Measurements from ENCODE around the gene CTNND2.

DNA sequence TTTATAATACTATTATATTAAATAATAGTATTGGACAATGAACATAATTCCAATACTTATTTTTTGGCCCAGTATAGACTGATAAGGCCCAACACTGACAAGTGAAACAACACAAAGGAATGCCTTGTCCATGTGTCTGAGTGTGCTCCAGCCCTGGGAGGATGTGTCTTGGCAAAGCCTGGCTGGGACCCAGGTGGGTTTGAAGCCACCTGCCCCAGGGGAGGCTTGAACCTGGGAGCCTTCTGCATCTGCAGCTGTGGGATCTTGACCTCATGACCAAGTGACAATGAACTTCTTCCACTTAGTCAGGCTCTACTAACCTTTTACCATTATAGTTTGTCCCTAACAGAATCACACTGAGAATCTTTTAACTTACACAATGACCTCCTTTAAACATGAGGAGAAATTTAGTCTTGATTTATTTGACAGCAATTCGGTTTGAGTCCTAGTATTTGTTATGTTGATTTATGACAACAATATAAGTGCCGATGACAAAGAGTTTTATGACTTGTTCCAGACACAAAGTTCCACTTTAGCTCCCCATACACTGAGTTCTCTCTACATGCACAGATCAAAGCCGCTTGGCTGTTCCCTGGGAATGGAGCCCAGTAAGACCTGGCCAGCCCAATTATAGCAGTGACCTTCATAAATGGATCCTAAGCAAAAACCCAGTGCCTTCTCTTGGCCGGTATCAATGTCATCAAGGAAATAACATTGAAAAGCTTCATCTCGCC lies 294.5 kb downstream of the CTNND2 start:
- TF ChIP-seq CTCF (conservative IDR thresholded peaks at IDR 0.05; ENCODE audit: low read depth, low read length) (no peak), EZH2 (IDR thresholded peaks at IDR 0.05; ENCODE audit: borderline replicate concordance, low read depth, low read length, poor library complexity, severe bottlenecking) (no peak)

All from A673 (cell line).